LHCN-M2 (cell line): ENCODE data around the gene WDR43. TPM values are rescaled to one million over a fixed set of nuclear protein-coding genes. Genes with fewer than 3 reads are reported as not detected.
A peak's percentile ranks its signal among the peaks of the same experiment; 100 is the strongest.
"Not testable (repeated sequence)": the region's sequence is repeated elsewhere in the genome, so short reads cannot be mapped to it uniquely, and the experiment has no call there.

Experiments
- DNase-seq: peaks from one replicate; pipeline ENCODE4 v3.0.0-alpha.2; 2012; ENCODE audit warnings: low read depth
- total RNA-seq: library from RNA; depleted of rRNA; stranded (reverse); fragments of >200 nt; gene quantifications from 2 replicates; pipeline ENCODE4 v1.2.3, GENCODE V29; 2014

WDR43 gene
- total RNA-seq, 1 experiment from 2014 or later, result 68.1 TPM

DNA sequence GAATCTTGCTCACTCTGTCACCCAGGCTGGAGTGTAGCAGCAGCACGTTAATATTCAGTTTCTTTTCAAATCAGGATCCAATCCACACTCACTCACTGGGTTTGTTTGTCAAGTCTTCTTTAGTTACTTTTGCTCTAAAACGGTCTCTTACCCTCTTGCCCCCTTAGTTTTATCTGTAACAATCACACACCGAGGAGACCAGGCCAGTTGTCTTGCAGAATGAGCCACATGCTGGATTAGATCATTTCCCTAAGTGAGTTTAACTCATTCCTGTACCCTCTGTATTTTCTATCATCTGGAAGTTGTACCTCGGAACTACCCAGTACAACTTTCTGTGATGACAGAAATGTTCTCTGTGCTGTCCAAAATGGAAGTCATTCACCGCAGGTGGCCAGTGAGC is 65.9 kb downstream of the WDR43 start:
- DNase-seq, result no peak

DNA sequence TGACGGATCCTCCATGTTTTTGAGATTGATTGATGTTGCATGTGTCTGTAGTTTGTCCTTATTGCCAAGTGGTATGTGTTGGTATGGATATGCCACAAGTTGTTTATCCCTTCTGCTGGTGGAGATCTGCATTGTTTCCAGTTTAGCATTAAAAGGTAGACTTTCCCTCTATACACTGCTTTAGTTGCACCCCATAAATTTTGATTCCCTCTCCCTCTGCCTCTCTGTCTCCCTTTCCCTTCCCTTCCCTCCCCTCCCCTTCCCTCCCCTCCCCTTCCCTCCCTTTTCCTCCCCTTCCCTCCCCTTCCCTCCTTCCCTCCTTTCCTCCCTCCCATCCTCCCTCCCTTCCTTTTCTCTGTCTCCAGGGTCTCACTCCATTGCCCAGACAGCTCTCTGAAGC is 68.0 kb downstream of the WDR43 start:
- DNase-seq, result no peak

DNA sequence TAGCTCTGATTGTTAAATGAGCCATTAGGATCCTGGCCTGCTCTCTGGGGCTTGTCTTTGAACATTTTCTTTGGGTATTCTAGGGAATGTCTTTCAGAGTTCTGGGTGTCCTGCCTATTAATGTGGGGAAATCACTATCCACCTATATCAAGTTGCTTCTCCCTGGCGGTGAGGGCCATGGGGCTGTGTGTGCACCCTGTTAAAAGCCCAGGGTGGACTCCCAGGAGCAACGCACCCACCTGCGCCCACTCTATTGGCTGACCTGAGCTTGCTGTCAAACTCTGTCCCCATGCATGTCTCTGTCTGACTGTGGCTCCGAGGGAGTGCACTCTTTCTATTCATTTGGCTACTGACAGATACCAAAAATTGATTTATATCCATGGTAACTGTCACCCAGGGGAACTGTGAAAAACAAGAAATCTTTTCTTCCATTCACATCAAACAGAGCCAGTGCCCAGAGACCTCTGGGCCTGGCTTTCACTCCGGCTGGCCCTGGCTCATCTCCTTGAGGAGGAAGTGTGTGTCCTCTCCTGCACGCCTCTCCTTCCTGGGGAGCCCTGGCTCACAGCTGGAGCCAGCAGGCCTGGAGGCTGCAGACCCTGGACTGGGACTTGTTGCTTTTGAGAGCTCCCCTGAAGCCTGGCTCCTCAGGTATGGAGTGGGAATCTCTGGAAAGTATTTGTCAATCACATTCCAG is 76.1 kb downstream of the WDR43 start:
- no peak for DNase-seq

DNA sequence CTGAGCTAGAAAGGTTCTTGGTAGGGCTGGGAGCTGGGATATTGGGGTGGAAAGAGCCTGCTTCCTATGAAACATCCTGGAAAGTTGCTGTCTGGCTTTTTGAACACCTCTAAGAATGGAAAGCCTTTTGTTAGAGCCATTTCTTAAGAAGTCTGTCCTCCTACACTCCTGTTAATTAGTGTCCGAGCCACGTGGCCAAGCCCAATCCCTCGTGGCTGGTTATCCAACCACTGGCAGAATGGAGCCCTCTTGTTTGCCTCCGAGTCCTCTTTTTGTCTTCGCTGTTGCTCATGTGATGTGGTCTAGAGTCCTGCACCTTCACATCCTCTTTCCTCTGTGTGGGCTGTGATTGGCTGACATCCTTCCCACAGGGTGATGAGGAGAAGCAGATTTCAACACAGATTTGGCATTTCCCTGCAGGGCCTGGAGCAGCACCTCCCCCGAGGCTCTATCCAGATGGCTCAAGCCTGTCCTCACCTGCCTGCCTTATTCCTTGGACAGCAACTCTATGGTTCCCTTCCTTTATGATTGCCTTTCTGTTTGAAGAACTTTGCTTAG is 78.4 kb downstream of the WDR43 start:
- DNase-seq, result no peak

DNA sequence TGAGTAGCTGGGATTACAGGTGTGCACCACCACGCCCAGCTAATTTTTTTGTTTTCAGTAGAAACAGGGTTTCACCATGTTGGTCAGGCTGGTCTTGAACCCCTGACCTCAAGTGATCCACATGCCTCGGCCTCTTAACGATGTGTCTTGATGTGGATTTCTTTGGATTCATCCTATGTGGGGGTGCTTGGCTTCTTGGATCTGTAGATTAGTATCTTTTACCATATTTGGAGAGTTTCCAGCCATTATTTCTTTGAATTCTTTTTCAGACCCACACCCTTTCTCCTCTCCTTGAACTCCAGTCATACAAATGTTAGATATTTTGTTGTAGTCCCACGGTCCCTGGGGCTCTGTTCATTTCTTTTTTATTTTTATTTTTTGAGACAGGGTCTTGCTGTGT is 79.8 kb downstream of the WDR43 start:
- no peak for DNase-seq

DNA sequence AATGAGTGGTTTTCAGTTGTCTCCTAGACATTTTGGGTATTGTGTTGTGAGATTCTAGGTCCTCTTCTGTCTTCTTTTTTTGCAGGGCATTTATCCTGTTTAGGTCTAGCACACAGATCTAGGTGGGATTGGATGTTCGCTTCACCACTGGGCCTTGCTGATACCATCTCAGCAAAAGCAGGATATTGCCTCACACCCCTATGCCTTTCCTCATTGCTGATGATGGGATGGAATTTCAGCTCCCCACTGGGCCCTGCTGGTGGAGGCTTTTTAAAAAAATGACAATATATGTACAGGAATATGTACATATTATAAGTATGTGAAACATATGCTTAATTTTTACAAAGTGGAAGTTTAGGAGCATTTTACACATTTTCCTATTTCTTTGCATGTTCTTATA is 81.2 kb downstream of the WDR43 start:
- no peak for DNase-seq

DNA sequence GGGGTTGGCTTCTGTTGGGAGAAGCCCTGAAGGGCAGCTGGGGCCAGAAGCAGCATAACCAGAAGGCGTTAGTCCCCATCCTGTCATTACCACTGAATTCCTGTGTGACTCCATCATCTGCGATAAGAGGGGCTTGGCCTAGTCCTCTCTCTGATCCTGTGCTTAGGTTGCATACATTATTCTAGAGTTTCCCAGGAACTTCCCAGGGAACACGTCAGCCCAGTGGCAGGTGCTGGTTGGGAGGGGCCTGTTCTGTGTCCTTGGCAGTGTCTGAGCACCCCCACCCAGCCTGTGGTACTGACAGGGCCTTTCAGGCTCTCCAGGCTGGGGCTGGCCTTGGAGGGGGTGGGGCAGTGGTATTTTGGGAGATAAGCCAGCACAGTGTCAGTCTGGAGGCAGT is 82.1 kb downstream of the WDR43 start:
- DNase-seq, result peak; percentile 61

DNA sequence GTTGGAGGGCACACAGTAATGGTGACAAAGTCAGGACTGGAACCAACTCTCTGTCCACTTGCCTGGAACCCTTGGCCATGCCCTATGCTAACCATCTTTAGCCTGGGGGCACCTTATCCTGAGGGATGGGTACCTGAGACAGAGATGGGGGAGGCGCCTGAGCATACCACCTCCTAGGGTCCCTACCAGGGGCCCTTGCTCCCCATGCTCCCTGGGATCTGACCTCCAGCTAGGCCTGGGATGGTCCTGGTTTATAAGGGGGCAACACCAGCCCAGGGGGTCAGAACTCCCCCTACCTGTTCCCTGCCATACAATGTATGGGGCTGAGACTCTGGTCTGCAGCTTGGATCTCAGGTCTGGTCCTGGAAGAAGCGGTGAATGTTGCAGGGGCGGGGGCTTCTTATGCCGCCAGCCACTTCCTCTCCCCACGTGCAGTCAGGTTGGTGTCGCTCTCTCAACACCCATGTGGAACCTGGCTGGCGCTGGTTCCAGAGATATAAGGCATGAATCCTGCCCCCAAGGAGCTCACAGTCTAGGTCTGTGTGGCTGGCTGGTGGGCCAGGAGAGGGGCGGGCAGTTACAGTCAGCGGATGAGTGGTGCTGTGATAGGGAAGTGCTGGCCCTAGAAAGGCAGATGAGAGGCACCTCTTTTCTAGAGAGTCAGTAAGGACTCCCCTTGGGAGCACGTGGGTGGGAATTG is 82.9 kb downstream of the WDR43 start:
- no peak for DNase-seq

DNA sequence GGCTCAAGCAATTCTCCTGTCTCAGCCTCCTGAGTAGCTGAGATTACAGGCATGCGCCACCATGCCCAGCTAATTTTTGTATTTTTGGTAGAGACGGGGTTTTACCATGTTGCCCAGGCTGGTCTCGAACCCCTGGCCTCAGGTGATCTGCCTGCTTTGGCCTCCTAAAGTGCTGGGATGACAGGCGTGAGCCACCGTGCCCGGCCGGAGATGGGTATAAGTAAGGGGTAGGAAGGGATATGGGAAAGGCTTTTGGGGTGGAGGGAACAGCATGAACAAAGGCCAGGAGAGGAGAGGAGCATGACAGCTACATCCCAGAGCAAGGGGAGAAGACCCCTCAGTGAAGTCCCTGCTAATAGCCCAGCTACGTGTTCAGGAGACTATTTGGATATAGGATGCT is 83.5 kb downstream of the WDR43 start:
- not testable (repeated sequence) for DNase-seq

DNA sequence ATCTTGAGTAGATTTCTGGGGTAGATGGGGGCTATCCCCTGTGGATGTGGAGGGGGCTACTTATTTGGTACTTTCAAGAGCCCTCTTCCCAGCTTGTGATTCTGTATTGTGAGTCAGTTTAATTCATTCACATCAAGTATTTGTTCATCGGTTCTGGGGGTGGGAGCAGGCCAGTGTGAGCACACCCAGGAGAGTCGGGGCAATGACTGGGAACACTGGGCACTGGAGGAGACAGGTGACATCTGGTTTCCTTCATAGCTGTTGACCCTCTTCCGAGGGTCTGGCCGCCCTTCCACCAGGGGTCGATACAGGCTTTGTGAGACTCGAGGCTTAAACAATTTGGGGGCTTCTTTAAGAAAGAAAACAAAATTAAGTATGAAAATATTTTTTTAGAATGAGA is 84.1 kb downstream of the WDR43 start:
- no peak for DNase-seq

DNA sequence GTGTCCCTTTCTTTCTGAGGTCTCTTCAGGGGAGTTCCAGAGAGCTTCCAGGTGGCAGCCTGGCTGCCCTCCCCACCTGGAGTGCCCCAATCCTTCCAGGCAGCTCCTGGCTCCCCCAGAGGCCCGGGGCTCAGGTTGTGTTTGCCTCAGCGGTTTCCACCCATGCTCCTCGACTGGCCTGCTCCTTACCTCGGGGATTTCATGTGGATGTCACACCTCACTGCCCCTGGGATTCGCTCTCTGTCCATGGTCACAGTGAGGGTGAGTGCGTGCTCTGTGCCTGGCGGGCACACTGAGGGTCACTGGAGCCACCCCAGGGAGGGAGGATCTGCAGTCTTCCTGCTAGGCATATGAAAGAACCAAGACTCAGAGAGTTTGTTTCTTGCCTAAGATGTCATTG is 84.6 kb downstream of the WDR43 start:
- DNase-seq, result no peak

DNA sequence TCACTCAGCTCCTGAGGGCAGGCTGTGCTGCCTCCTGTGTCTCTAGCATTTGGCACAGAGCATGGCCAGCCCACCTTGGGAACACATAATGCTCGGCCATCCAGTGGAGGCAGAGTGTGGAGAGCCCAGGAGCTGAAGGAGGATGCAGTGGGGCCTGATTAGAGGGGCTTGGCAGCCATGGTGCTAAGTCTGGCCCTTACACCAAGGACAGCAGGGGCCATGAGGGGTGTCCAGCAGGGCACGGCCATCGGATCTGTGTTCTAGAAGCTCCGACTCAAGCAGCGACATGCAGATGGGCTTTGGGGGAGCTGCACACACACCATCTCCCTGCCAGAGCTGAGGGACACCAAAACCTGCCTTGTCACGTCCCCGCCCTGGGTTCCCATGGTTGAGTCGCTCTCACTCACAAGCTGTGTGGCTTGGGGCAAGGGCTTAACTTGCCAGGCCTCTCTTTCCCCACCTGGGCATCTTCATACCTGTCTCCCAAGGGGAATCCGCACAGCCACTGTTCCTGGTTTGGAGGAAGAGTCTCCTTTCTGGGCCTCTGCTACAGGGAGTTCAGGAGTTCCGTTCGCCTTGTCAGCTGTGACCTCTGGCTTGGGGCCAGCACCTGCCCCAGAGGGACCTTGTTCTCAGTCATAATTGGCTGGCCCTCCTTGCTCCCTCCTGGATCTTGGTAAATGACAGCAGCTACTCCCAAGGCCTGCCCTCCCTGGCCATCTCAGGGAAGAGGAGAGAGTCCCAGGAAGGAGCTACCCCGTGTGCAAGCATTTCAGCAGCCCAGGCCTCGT is 85.3 kb downstream of the WDR43 start:
- no peak for DNase-seq

DNA sequence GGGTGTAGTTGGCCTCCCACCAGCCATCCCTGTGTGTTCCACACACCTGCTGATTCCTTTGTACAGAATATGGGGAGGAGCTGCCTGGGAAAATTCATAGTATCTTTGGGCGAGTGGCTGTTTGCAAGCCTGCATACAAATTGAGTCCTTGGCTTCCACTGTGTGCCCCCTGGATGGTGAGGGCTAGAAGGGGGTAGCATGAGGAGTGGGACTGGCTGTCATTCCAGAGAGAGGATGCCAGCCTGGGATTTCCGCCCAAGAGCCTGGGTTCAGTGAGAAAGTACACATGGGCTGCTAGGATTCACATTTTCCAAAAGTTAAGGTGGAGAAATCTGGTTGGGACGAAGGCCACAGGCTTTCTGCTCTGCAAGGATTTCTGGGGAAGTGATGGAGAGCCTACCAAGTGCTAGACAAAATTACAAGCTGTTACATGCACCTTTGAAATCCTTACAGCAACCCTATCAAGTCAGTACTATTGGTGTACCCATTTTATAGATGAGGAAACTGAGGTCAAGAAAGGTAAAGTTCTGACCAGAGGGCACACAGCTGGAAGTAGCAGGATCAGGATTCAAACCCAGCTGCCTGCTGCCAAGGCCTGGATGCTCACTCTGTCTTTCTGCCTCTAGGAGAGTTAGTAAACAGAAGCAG is 86.0 kb downstream of the WDR43 start:
- no peak for DNase-seq

DNA sequence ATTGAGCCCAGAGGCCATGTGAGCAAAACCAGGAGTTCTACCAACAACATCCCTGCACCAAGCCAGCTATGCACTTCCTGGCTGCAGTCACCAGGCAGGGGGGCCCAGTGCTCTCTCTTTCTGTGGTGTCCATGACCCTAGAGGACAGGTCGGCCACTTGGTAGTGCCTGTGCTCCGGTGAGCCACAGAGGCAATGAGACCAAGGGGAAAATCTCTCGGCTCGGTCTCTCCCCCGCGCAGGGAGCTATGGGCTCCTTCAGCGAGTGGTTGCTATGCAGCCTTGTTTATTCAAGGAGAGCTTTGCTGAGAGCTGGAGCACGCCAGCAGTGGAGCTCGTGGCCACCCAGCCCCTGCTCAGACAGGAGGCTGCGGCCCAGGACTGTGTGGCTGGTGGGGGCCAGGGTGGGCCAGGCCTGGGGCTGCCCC is 86.6 kb downstream of the WDR43 start, which contains the start of gene TOGARAM2:
TOGARAM2 (plus strand) TSS at position 283 of the 426 bp plus-strand sequence. CDS start 13,537 bp downstream, outside the sequence.
- no peak for DNase-seq

DNA sequence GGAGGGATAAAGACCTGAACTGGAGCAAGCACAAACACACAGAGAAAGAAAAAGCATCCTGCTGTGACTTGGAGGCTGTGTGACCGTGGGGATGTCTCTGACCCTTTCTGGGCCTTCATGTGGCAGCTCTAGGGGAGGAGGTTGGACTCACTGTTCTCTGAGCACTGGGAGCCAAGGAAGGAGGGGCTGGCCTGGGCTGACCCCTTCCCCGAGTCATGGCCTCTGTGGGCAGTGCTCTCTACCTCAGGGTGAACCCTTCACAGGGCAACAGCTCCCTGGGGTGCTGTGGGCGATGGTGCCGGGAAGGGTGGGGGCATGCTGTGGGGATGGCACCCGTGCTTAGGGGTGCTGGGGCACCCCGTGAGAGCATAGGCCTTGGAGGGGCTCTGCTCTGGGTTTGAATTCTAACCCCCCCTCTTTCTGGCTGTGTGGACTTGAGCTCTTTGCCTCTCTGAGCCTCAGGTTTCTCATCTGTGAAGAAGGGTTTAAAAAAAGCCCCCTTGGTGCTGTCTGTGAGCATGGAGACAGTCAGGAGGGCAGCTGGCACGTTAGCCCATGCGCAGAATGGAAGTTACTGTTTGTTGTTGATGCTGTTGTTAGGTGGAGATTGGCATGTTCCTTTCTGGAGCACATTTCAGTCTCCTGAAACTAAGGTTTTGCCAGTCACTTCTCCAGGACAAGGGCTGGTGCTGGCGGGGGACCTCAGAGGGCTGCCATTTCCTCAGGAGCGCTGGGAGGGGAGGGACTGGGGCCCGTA is 87.3 kb downstream of the WDR43 start:
- DNase-seq, result no peak

DNA sequence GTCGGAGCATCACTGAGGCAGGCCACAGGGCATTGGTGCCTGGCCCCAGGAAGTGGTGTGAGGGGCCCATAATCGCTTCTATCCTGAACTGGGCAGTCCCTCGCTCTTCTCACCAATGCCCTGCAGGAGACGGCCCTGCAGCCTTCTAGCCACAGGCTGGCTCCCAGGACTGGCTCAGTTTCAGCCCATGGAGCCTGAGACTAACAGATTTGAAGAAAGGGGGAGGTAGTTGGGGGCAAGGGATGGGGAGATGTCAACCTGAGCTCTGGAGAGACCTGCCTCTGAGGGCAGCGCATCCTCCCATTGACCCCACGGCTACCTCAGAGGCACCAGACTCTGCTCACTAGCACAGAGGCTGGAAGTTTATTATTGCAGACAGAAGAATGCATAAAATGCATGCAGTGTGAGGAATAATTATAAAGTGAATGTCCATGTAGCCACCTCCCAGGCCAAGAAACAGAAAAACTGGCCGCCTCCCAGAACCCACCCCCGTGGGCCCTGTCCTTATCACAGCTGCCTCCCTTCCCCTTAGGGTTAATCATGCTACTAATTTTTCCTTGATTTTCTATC is 88.0 kb downstream of the WDR43 start:
- no peak for DNase-seq

DNA sequence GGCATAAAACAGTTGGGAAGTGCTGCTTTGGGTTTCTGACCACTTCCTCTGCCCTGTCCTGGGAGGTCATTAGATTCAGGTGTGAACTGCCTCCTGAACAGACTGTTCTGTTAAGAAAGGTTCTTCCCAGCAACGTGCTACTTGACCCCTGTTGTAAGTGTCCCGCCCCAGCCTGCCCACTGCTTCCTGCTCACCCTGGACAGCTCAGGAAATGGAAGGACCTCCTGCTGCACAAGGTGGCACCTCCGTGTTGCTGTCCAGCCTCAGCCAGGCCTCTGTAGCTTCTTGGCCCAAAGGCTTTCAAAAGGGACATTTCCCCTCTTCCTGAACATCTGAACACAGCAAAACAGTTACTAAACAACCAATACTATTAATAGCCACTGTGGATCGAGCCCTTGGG is 92.0 kb downstream of the WDR43 start:
- DNase-seq, result no peak

DNA sequence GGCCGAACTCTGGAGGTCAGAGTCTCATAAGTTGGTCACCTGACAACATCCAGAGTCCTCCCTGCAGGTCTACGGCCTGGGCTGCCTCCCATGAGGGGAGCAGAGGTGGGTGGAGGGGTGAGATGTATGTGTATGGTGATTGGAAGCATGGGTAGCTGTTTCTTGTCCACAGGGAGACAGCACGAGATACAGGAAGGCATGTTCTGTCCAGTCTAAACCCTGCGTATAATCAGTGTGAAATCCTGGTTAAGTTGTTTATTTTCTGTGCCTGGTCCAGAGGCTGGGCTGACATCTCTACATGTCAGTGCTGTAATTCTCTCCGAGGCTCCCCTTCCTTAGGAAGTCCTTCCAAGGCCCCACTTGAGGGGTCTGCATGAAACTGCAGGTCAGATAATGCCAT is 95.5 kb downstream of the WDR43 start:
- DNase-seq, result no peak

DNA sequence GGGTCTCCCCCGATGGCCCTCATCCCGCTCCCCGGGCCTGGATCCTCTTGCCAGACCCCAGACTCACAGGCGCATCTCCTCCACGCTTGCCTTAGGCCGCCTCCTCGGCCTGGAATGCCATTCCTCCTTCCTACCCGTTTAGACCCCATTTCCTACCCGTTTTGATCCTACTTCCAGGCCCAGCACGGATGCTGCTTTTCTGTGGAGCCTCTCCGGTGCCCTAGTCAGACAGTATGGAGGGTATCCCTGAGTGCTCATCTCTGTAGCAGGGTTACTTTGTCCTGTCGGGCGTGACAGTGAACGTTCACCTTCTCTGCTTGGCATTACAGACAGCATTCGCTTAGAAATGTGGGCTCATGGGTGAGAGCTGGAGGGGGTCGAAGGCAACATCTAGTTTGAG is 96.0 kb downstream of the WDR43 start:
- DNase-seq, result no peak

DNA sequence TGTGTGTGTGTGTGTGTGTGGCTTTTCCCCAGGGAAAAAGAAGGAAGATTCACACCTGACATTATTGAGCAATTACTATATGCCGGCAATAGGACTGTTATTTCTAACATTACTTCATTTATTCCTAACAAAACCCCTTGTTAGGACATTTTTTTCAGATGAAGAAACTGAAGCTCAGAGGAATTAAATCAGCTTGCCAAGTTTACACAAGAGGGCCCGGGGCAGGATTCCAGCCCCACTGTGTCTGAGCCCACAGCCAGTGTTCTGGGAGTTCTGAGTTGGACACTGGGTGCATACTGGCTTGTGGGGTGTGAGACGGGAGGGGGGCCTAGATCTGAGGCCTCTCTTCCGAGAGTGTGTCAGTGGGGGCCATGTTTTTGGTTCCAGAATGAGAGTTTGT is 96.6 kb downstream of the WDR43 start:
- DNase-seq, result no peak

DNA sequence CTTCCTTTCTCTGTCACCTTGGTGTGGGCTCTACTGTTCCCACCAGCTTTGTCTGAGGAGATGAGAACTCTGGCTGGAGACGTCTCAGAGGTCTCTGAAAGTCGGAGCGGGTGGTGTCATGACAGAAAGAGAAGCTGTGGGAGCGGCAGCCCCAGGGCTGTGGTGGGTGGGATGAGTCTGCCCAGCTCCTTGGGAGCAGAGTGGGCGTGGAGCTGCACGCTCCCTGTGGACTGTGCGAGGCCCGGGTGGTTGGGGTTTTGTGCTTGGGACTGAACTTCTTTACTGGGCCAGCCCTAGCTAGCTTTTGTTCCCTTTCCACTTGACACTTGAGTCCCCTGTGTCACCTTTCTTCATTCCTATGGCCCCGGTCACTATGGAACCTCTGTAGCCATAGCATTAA is 97.0 kb downstream of the WDR43 start:
- no peak for DNase-seq
